Smooth muscle cell (in vitro differentiated cells): ENCODE data around the gene GSKIP. TPM values are rescaled to one million over a fixed set of nuclear protein-coding genes. Genes with fewer than 3 reads are reported as not detected.
"Not testable (repeated sequence)": the region's sequence is repeated elsewhere in the genome, so short reads cannot be mapped to it uniquely, and the experiment has no call there.

Experiments
- DNase-seq: peaks from one replicate; lab custom pipeline; 2025; ENCODE audit not compliant: unreplicated experiment; lab: John Stamatoyannopoulos, UW
- H2AFZ ChIP-seq: fragments of 200-600 bp; sonication (generic); 2 replicates; pipeline ENCODE4 v1.6.0; 2016; ENCODE audit warnings: antibody characterized with exemption, low read depth, mild to moderate bottlenecking
- H3F3A ChIP-seq: fragments of 200-600 bp; sonication (generic); 2 replicates; pipeline ENCODE4 v1.6.0; 2017; ENCODE audit warnings: antibody characterized with exemption, low read depth
- H3K27ac ChIP-seq: fragments of 200-600 bp; sonication (generic); 2 replicates; pipeline ENCODE4 v1.5.1; 2016; ENCODE audit warnings: low read depth, mild to moderate bottlenecking
- H3K27me3 ChIP-seq: fragments of 200-600 bp; sonication (generic); 2 replicates; pipeline ENCODE4 v1.6.1; 2016; ENCODE audit warnings: low read depth, mild to moderate bottlenecking
- H3K36me3 ChIP-seq: fragments of 200-600 bp; sonication (generic); 2 replicates; pipeline ENCODE4 v1.5.1; 2016; ENCODE audit warnings: low read depth
- H3K4me1 ChIP-seq: fragments of 200-600 bp; sonication (generic); 2 replicates; pipeline ENCODE4 v1.5.1; 2016; ENCODE audit warnings: low read depth
- H3K4me2 ChIP-seq: fragments of 200-600 bp; sonication (generic); 2 replicates; pipeline ENCODE4 v1.6.0; 2016; ENCODE audit warnings: mild to moderate bottlenecking
- H3K4me3 ChIP-seq: fragments of 200-600 bp; sonication (generic); 2 replicates; pipeline ENCODE4 v1.5.1; 2016; ENCODE audit warnings: mild to moderate bottlenecking
- H3K79me2 ChIP-seq: fragments of 200-600 bp; sonication (generic); 2 replicates; pipeline ENCODE4 v1.6.0; 2016; ENCODE audit warnings: low read depth, mild to moderate bottlenecking
- H3K9ac ChIP-seq: fragments of 200-600 bp; sonication (generic); 2 replicates; pipeline ENCODE4 v1.6.0; 2016; ENCODE audit warnings: low read depth
- H3K9me3 ChIP-seq: fragments of 200-600 bp; sonication (generic); replicated peaks from 2 replicates; pipeline ENCODE4 v1.5.1; 2016; ENCODE audit warnings: low read depth
- H4K20me1 ChIP-seq: fragments of 200-600 bp; sonication (generic); 2 replicates; pipeline ENCODE4 v1.6.0; 2016; ENCODE audit warnings: low read depth
- CTCF ChIP-seq: fragments of 200-600 bp; sonication (generic); IDR thresholded peaks from 2 replicates; pipeline ENCODE4 v1.5.1; 2017; ENCODE audit warnings: borderline replicate concordance, mild to moderate bottlenecking, antibody characterized with exemption; ENCODE audit not compliant: insufficient read depth, poor library complexity, severe bottlenecking
- WGBS: methylation state at CpG from one replicate; pipeline ENCODE4 v1.1.7; 2016; ENCODE audit warnings: low lambda C conversion rate; 5-methylcytosine and 5-hydroxymethylcytosine counted together
- polyA plus RNA-seq: library from polyadenylated mRNA; unstranded; fragments of >200 nt; fragmentation: Nextera tagmentation; extraction: Ambion mirVana; gene quantifications from 2 replicates; pipeline ENCODE4 v1.2.1, GENCODE V29; 2016
- total RNA-seq: library from RNA; depleted of rRNA; stranded (reverse); fragments of >200 nt; gene quantifications from 2 replicates; pipeline ENCODE4 v1.2.3, GENCODE V29; 2014

Gene GSKIP
- total and polyA plus RNA-seq, 2 experiments from 2014 or later, result 21.2 to 35.2 TPM

GRCh38 chr14:96345669-96346068 is 17.7 kb upstream of the GSKIP start:
- Histone ChIP-seq H3K36me3 (peaks cover 3% of the 10 kb centered on the region), H3K79me2 (peaks cover 36% of the 10 kb centered on the region), H3K27ac (no peak overlapping the region), H3K4me1 (no peaks in the 10 kb centered on the region), H3K4me2 (no peak overlapping the region), H3F3A (no peaks in the 10 kb centered on the region), H2AFZ (no peak overlapping the region), H3K9me3 (no peaks in the 10 kb centered on the region), H3K4me3 (no peak overlapping the region), H3K27me3 (no peaks in the 10 kb centered on the region), H3K9ac (no peak overlapping the region), H4K20me1 (peaks cover 51% of the 10 kb centered on the region)
- no peak for DNase-seq
- no peak for TF ChIP-seq CTCF
- WGBS, result 99% methylated on average over 2 of the region's 2 CpGs

- H3K36me3 ChIP-seq, H3K4me1 ChIP-seq, H3K4me3 ChIP-seq, H3K27me3 ChIP-seq, H3K4me2 ChIP-seq, H3F3A ChIP-seq, DNase-seq, H3K27ac ChIP-seq, H2AFZ ChIP-seq, H3K9ac ChIP-seq, H3K9me3 ChIP-seq: not testable (repeated sequence)
- H4K20me1 ChIP-seq, result peaks cover 73% of the 10 kb centered on the region
- 94% methylated on average over 2 of the region's 2 CpGs for WGBS
- H3K79me2 ChIP-seq, result peaks cover 53% of the 10 kb centered on the region
Observed at GRCh38 chr14:96347957-96348356, 15.4 kb upstream of the GSKIP start.

- Histone ChIP-seq H4K20me1 (peaks cover 77% of the 10 kb centered on the region), H3K4me3 (no peak overlapping the region), H3K4me2 (no peak overlapping the region), H3K27me3 (no peaks in the 10 kb centered on the region), H3K4me1 (no peaks in the 10 kb centered on the region), H3K9me3 (no peaks in the 10 kb centered on the region), H3K36me3 (no peaks in the 10 kb centered on the region), H2AFZ (no peak overlapping the region), H3K79me2 (peaks cover 64% of the 10 kb centered on the region), H3K27ac (no peak overlapping the region), H3K9ac (no peak overlapping the region), H3F3A (no peaks in the 10 kb centered on the region)
- WGBS, result 83% methylated on average over 7 of the region's 7 CpGs
- no peak for TF ChIP-seq CTCF
- DNase-seq, result no peak
Observed at GRCh38 chr14:96349286-96350075, 13.8 kb upstream of the GSKIP start.

GRCh38 chr14:96351986-96352385 is 11.3 kb upstream of the GSKIP start:
- H3K9ac ChIP-seq, result no peak overlapping the region
- H3K27ac ChIP-seq, result no peak overlapping the region
- no peaks in the 10 kb centered on the region for H3K9me3 ChIP-seq
- H3K79me2 ChIP-seq, result peaks cover 85% of the 10 kb centered on the region
- H3K4me1 ChIP-seq, result no peaks in the 10 kb centered on the region
- H4K20me1 ChIP-seq, result peaks cover 79% of the 10 kb centered on the region
- no peak overlapping the region for H2AFZ ChIP-seq
- H3K27me3 ChIP-seq, result no peaks in the 10 kb centered on the region
- H3F3A ChIP-seq, result no peaks in the 10 kb centered on the region
- DNase-seq, result no peak
- TF ChIP-seq CTCF, result no peak
- H3K36me3 ChIP-seq, result no peaks in the 10 kb centered on the region
- 86% methylated on average over 3 of the region's 3 CpGs for WGBS
- no peak overlapping the region for H3K4me3 ChIP-seq
- no peak overlapping the region for H3K4me2 ChIP-seq
